Lower lobe of right lung (tissue), 2 donors: ENCODE measurements around the gene ETS1. TPM values are rescaled to one million over a fixed set of nuclear protein-coding genes. Genes with fewer than 3 reads are reported as not detected.

Experiments
- ATAC-seq, 2 donors: fragments of 200-7000 bp; cut with Tn5 transposase; one replicate each; pipeline ENCODE4 v1.9.1; 2020 to 2022; ENCODE audit warnings: mild to moderate bottlenecking in 2 of 2, moderate library complexity in 2 of 2
- DNase-seq: peaks from one replicate; pipeline ENCODE4 v3.0.0-alpha.2; 2020
- H3K27ac ChIP-seq: fragments of 200-600 bp; one replicate; pipeline ENCODE4 v1.8.0; 2022
- H3K27me3 ChIP-seq: fragments of 200-600 bp; one replicate; pipeline ENCODE4 v1.8.0; 2022; ENCODE audit warnings: low read depth
- H3K36me3 ChIP-seq: fragments of 200-600 bp; one replicate; pipeline ENCODE4 v1.8.0; 2022; ENCODE audit warnings: mild to moderate bottlenecking
- H3K4me1 ChIP-seq: fragments of 200-600 bp; one replicate; pipeline ENCODE4 v1.8.0; 2022
- H3K4me3 ChIP-seq: fragments of 200-600 bp; one replicate; pipeline ENCODE4 v1.8.0; 2022; ENCODE audit warnings: mild to moderate bottlenecking
- H3K9me3 ChIP-seq: fragments of 200-600 bp; one replicate; pipeline ENCODE4 v1.8.0; 2022
- CTCF ChIP-seq: fragments of 200-600 bp; IDR thresholded peaks from one replicate; pipeline ENCODE4 v1.8.0; 2022; ENCODE audit warnings: antibody characterized with exemption, mild to moderate bottlenecking
- intact Hi-C: fragments of 100-400 bp; cut with DNase I; formaldehyde crosslinking; loops from one replicate; pipeline ENCODE4 v1.11.0; 2022
- total RNA-seq: library from RNA; stranded (reverse); fragmentation: NEBNext Ultra II Directional; extraction: Animal tissue kit (Norgen Biotek cat#: 25700); gene quantifications from one replicate; pipeline ENCODE4 v1.2.1, GENCODE V29; 2021
- donor health status: DM: no; HTN: yes; CAD: no; lungs with severe emphysema.

The ETS1 gene
- total RNA-seq, 1 donor from 2014 or later = 123 TPM

- ATAC-seq (peak in 1 of 2 donors; percentile 26), DNase-seq (no peak)
- H3K27ac ChIP-seq = no peak overlapping the region
- no peaks in the 10 kb centered on the region for H3K9me3 ChIP-seq
- H3K4me3 ChIP-seq = no peak overlapping the region
- peaks cover 26% of the 10 kb centered on the region for H3K4me1 ChIP-seq
- no peaks in the 10 kb centered on the region for H3K36me3 ChIP-seq
- intact Hi-C loops = no loop called here
- no peaks in the 10 kb centered on the region for H3K27me3 ChIP-seq
- no peak for TF ChIP-seq CTCF
Observed at GRCh38 chr11:128576555-128576954, 10.8 kb downstream of the ETS1 start.

GRCh38 chr11:128575961-128576350 is 11.4 kb downstream of the ETS1 start:
- Histone ChIP-seq H3K9me3 (no peaks in the 10 kb centered on the region), H3K27ac (peak overlapping the region; percentile 56), H3K4me1 (peaks cover 26% of the 10 kb centered on the region), H3K27me3 (no peaks in the 10 kb centered on the region), H3K4me3 (no peak overlapping the region), H3K36me3 (no peaks in the 10 kb centered on the region)
- ATAC-seq = peak; percentile 91 to 92
- intact Hi-C loops = no loop called here
- no peak for TF ChIP-seq CTCF
- DNase-seq = no peak

- Histone ChIP-seq H3K27ac (peak overlapping the region; percentile 56), H3K9me3 (no peaks in the 10 kb centered on the region), H3K27me3 (no peaks in the 10 kb centered on the region), H3K4me3 (no peak overlapping the region), H3K36me3 (no peaks in the 10 kb centered on the region), H3K4me1 (peaks cover 32% of the 10 kb centered on the region)
- intact Hi-C loops = no loop called here
- TF ChIP-seq CTCF = no peak
- DNase-seq (no peak), ATAC-seq (peak; percentile 23)
Observed at GRCh38 chr11:128575174-128575960, 12.0 kb downstream of the ETS1 start.

GRCh38 chr11:128574576-128575011 is 12.8 kb downstream of the ETS1 start:
- peaks cover 34% of the 10 kb centered on the region for H3K4me1 ChIP-seq
- TF ChIP-seq CTCF = no peak
- no peaks in the 10 kb centered on the region for H3K9me3 ChIP-seq
- H3K4me3 ChIP-seq = no peak overlapping the region
- intact Hi-C loops = no loop called here
- no peaks in the 10 kb centered on the region for H3K27me3 ChIP-seq
- DNase-seq (no peak), ATAC-seq (no peak)
- H3K27ac ChIP-seq = no peak overlapping the region
- H3K36me3 ChIP-seq = no peaks in the 10 kb centered on the region

GRCh38 chr11:128573638-128574037 is 13.7 kb downstream of the ETS1 start:
- Histone ChIP-seq H3K27me3 (no peaks in the 10 kb centered on the region), H3K9me3 (no peaks in the 10 kb centered on the region), H3K4me3 (no peak overlapping the region), H3K36me3 (no peaks in the 10 kb centered on the region), H3K4me1 (peaks cover 36% of the 10 kb centered on the region), H3K27ac (no peak overlapping the region)
- intact Hi-C loops = no loop called here
- DNase-seq = no peak
- no peak for TF ChIP-seq CTCF
- no peak for ATAC-seq
